ENCODE measurements around the gene MRAP.
A peak's percentile ranks its signal among the peaks of the same experiment; 100 is the strongest.

The MRAP gene

GRCh38 chr21:32340863-32341848 lies 42.5 kb downstream of the MRAP start:
- DNase-seq: no peak
- intact Hi-C loops (cut with DNase I): no loop called here

- DNase-seq: no peak
- intact Hi-C loops (cut with DNase I): no loop called here
These were observed 48.3 kb downstream of the MRAP start for GRCh38 chr21:32346951-32347350.

- intact Hi-C loops (cut with DNase I): no loop called here
- no peak for DNase-seq
These were observed 48.7 kb downstream of the MRAP start for GRCh38 chr21:32347351-32347750.

- intact Hi-C loops (cut with DNase I): no loop called here
These were observed 49.3 kb downstream of the MRAP start for GRCh38 chr21:32347977-32348376.

GRCh38 chr21:32348604-32349332 lies 50.1 kb downstream of the MRAP start:
- no peak for DNase-seq
- intact Hi-C loops (cut with DNase I): no loop called here

More at GRCh38 chr21:32347977-32348376, 49.3 kb downstream of the MRAP start:
- DNase-seq: no peak

- no peak for DNase-seq
- intact Hi-C loops (cut with DNase I): no loop called here
These were observed 50.8 kb downstream of the MRAP start for GRCh38 chr21:32349333-32349944.

- intact Hi-C loops (cut with DNase I): no loop called here
- DNase-seq: no peak
These were observed 51.7 kb downstream of the MRAP start for GRCh38 chr21:32350211-32350980.

GRCh38 chr21:32350981-32351380 lies 52.3 kb downstream of the MRAP start:
- intact Hi-C loops (cut with DNase I): no loop called here
- DNase-seq: no peak

GRCh38 chr21:32351428-32351827 lies 52.8 kb downstream of the MRAP start:
- no peak for DNase-seq
- intact Hi-C loops (cut with DNase I): no loop called here

GRCh38 chr21:32352526-32352925 lies 53.9 kb downstream of the MRAP start:
- DNase-seq: no peak
- intact Hi-C loops (cut with DNase I): no loop called here

GRCh38 chr21:32353002-32353711 lies 54.5 kb downstream of the MRAP start:
- intact Hi-C loops (cut with DNase I): no loop called here
- DNase-seq: no peak

- intact Hi-C loops (cut with DNase I): no loop called here
- no peak for DNase-seq
These were observed 58.3 kb downstream of the MRAP start for GRCh38 chr21:32356874-32357395.

- intact Hi-C loops (cut with DNase I): no loop called here
- DNase-seq: peak in 1 of 10 donors; percentile 86
These were observed 61.1 kb downstream of the MRAP start for GRCh38 chr21:32359719-32360260.

GRCh38 chr21:32360401-32360975 lies 61.8 kb downstream of the MRAP start:
- intact Hi-C loops (cut with DNase I): no loop called here

More at GRCh38 chr21:32360401-32360975, 61.8 kb downstream of the MRAP start:
- DNase-seq: no peak

All from posterior cingulate gyrus (tissue), 11 donors.